Heart left ventricle (tissue), 13 donors: Measurements from ENCODE around the gene CC2D1A.

Experiments used
- CTCF ChIP-seq, 12 donors: fragments of 200-600 bp; sonication (generic) in 4 of 12; IDR thresholded peaks; one replicate each; pipeline versions ENCODE4 v1.5.0 to v1.8.0; 2018 to 2022; ENCODE audit warnings: antibody characterized with exemption in 12 of 12, mild to moderate bottlenecking in 5 of 12
- POLR2A ChIP-seq, 2 donors: fragments of 450-650 bp; IDR thresholded peaks; one replicate each; pipeline ENCODE4 v1.6.1; 2017; ENCODE audit warnings: antibody characterized with exemption in 2 of 2, mild to moderate bottlenecking in 2 of 2, moderate library complexity in 2 of 2
- donor health status: ischemic (EF 13 %, LVEDD 7.1; RV severe dilation, severe dysfunction).
- donor health status: DM: no; HTN: yes; CAD: no.
- donor health status: DM: no; HTN: no; CAD: no.
- donor health status: ischemic (EF 25% LVEDD 6.9; RV normal size, moderate dysfunction).
- donor health status: ischemic (EF 25% LVEDD 5.7; RV mildly dilated, moderate dysfunction).
- donor health status: ischemic (EF 35%, LVEDD 5.7; RV mildly dilated, moderate dysfunction).
- donor health status: nonischemic (EF 11% LVEDD 7.7; RV severe dilation, severe dysfunction).
- donor health status: DM: yes; HTN: yes; CAD: no.
- donor health status: PGD.
- donor health status: ischemic (EF 29% LVEDD 5.4; RV normal size, mild dysfunction).
- donor health status: nonischemic (EF 23%, LVEDD 6.1; RV moderate dilation, normal function).

GRCh38 chr19:13932149-13932637 lies 26.2 kb downstream of the CC2D1A start:
- TF ChIP-seq CTCF (IDR thresholded peaks at IDR 0.05) (no peak), POLR2A (IDR thresholded peaks at IDR 0.05) (no peak)
